Measurements from ENCODE around the gene MAP2K5.

Gene MAP2K5

GRCh38 chr15:67807141-67807540 is 264.6 kb downstream of the MAP2K5 start:
- no peak for DNase-seq (ENCODE audit: low spot score)

GRCh38 chr15:67807836-67808235 is 265.3 kb downstream of the MAP2K5 start:
- DNase-seq (ENCODE audit: low spot score): no peak

GRCh38 chr15:67808821-67809220 is 266.3 kb downstream of the MAP2K5 start:
- DNase-seq (ENCODE audit: low spot score): peak; percentile 26

GRCh38 chr15:67809441-67809840 is 266.9 kb downstream of the MAP2K5 start:
- peak; percentile 37 for DNase-seq (ENCODE audit: low spot score)

- no peak for DNase-seq (ENCODE audit: low spot score)
These were observed 267.4 kb downstream of the MAP2K5 start for GRCh38 chr15:67809866-67810265.

- DNase-seq (ENCODE audit: low spot score): peak; percentile 53
These were observed 269.7 kb downstream of the MAP2K5 start for GRCh38 chr15:67812241-67812644.

- DNase-seq (ENCODE audit: low spot score): no peak
These were observed 270.7 kb downstream of the MAP2K5 start for GRCh38 chr15:67813104-67813634.

- DNase-seq (ENCODE audit: low spot score): no peak
These were observed 272.6 kb downstream of the MAP2K5 start for GRCh38 chr15:67815036-67815592.

- no peak for DNase-seq (ENCODE audit: low spot score)
These were observed 274.2 kb downstream of the MAP2K5 start for GRCh38 chr15:67816668-67817067.

GRCh38 chr15:67818464-67818863 is 276.0 kb downstream of the MAP2K5 start:
- no peak for DNase-seq (ENCODE audit: low spot score)

GRCh38 chr15:67819636-67820035 is 277.1 kb downstream of the MAP2K5 start:
- no peak for DNase-seq (ENCODE audit: low spot score)

- DNase-seq (ENCODE audit: low spot score): no peak
These were observed 277.9 kb downstream of the MAP2K5 start for GRCh38 chr15:67820122-67820991.

- peak; percentile 80 for DNase-seq (ENCODE audit: low spot score)
These were observed 278.7 kb downstream of the MAP2K5 start for GRCh38 chr15:67820992-67821783.

GRCh38 chr15:67821784-67822440 is 279.4 kb downstream of the MAP2K5 start:
- no peak for DNase-seq (ENCODE audit: low spot score)

GRCh38 chr15:67822537-67823313 is 280.2 kb downstream of the MAP2K5 start:
- no peak for DNase-seq (ENCODE audit: low spot score)

- DNase-seq (ENCODE audit: low spot score): no peak
These were observed 281.1 kb downstream of the MAP2K5 start for GRCh38 chr15:67823314-67824196.

- DNase-seq (ENCODE audit: low spot score): no peak
These were observed 281.9 kb downstream of the MAP2K5 start for GRCh38 chr15:67824197-67824968.

GRCh38 chr15:67824976-67825880 is 282.7 kb downstream of the MAP2K5 start, which contains the start of gene SKOR1:
Gene SKOR1, plus strand, starts transcription at chr15:67825509. Its CDS starts 94 bp downstream, at chr15:67825603.
- no peak for DNase-seq (ENCODE audit: low spot score)
